ENCODE data around the gene CTAGE15. TPM values are rescaled to one million over a fixed set of nuclear protein-coding genes. Genes with fewer than 3 reads are reported as not detected.
"Not testable (repeated sequence)": the region's sequence is repeated elsewhere in the genome, so short reads cannot be mapped to it uniquely, and the experiment has no call there.

CTAGE15 gene
- total RNA-seq, 1 experiment from 2014 or later = 0.20 TPM

DNA sequence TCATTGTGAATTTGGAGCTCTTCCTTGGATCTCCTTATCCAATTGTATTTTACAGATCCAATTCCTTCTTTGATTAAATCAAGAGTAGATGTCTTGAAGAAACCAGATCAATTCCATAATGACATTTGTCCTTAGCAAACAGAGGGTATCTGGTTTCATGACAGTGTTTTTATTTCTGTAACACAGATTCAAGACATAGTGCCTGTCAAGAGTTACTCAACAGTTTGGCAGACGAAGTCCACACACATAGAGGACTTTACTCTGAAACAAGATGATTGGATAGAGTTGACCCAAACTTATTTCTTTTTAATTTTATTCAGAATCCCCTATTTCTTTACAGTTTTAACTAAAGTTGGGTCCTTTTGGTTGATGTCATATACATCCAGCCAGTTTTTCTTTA, 34.5 kb downstream of the CTAGE15 start:
- H3K4me2 ChIP-seq; H4K20me1 ChIP-seq (ENCODE audit: insufficient read depth); H3K4me1 ChIP-seq (replicated peaks; ENCODE audit: insufficient read depth); H3K9me2 ChIP-seq (ENCODE audit: insufficient read depth); BruUV-seq (replicated peaks); H3K79me2 ChIP-seq (ENCODE audit: low read depth); H3K4me3 ChIP-seq; intact Hi-C loops (cut with micrococcal nuclease; ENCODE audit: unreplicated experiment); POLR2A ChIA-PET (ENCODE audit: unreplicated experiment); H2AFZ ChIP-seq; H3F3A ChIP-seq (ENCODE audit: insufficient read depth, low read depth); DNase-seq; H3K36me3 ChIP-seq (ENCODE audit: low read depth); H3K27ac ChIP-seq; CTCF ChIA-PET; H3K27me3 ChIP-seq (ENCODE audit: insufficient read depth, low read depth); H3K9me3 ChIP-seq (ENCODE audit: insufficient read depth, low read depth): not testable (repeated sequence)

DNA sequence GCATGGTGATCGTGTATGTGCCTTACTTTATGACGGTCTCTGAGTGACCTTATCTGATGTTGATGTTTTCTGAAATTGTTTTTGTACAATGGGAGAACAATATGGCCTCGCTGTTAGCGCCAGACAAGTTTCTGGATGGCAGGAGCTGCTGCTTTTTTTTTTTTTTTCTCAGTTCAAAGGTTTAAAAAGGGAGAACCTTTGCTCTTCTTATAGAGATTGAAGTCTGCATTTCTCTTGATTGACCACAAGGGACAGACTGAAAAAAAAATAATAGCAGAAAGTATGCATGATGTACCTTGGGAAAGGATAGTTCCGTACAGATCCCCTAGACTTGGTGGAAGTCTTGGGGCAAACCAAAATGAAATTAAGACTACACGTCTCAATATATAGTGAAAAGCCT, 43.9 kb downstream of the CTAGE15 start:
- H3K27ac ChIP-seq; H4K20me1 ChIP-seq (ENCODE audit: insufficient read depth); H3K27me3 ChIP-seq (ENCODE audit: insufficient read depth, low read depth); intact Hi-C loops (cut with micrococcal nuclease; ENCODE audit: unreplicated experiment); DNase-seq; H2AFZ ChIP-seq; H3K79me2 ChIP-seq (ENCODE audit: low read depth); H3F3A ChIP-seq (ENCODE audit: insufficient read depth, low read depth); H3K4me2 ChIP-seq; POLR2A ChIA-PET (ENCODE audit: unreplicated experiment); H3K36me3 ChIP-seq (ENCODE audit: low read depth); H3K9me3 ChIP-seq (ENCODE audit: insufficient read depth, low read depth); H3K4me1 ChIP-seq (replicated peaks; ENCODE audit: insufficient read depth); CTCF ChIA-PET; H3K4me3 ChIP-seq; BruUV-seq (replicated peaks); H3K9me2 ChIP-seq (ENCODE audit: insufficient read depth): not testable (repeated sequence)
- TF ChIP-seq, protein P1, sequence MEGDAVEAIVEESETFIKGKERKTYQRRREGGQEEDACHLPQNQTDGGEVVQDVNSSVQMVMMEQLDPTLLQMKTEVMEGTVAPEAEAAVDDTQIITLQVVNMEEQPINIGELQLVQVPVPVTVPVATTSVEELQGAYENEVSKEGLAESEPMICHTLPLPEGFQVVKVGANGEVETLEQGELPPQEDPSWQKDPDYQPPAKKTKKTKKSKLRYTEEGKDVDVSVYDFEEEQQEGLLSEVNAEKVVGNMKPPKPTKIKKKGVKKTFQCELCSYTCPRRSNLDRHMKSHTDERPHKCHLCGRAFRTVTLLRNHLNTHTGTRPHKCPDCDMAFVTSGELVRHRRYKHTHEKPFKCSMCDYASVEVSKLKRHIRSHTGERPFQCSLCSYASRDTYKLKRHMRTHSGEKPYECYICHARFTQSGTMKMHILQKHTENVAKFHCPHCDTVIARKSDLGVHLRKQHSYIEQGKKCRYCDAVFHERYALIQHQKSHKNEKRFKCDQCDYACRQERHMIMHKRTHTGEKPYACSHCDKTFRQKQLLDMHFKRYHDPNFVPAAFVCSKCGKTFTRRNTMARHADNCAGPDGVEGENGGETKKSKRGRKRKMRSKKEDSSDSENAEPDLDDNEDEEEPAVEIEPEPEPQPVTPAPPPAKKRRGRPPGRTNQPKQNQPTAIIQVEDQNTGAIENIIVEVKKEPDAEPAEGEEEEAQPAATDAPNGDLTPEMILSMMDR (conservative IDR thresholded peaks at IDR 0.05) = peak; percentile 19; the same call in 1 of the 2 replicates

DNA sequence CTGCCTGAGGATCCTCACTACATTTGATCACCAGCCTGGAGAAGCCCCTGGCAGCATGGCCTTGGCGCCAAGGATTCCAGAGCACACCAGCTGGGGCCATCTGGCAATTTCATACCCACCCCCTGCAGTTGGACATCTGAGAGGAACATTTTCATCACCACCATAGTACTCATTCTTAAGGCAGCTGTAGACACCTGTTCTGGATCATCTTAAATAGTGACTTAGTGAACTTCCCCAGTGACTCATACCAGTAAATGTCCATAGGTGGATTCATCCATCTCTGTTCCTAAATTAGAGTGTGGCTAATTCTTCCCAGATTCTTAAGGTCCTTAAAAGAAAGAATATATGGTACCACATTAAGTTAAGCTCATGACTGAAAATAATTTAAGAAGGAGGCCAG, 45.6 kb downstream of the CTAGE15 start:
- POLR2A ChIA-PET (ENCODE audit: unreplicated experiment); DNase-seq; H4K20me1 ChIP-seq (ENCODE audit: insufficient read depth): not testable (repeated sequence)

DNA sequence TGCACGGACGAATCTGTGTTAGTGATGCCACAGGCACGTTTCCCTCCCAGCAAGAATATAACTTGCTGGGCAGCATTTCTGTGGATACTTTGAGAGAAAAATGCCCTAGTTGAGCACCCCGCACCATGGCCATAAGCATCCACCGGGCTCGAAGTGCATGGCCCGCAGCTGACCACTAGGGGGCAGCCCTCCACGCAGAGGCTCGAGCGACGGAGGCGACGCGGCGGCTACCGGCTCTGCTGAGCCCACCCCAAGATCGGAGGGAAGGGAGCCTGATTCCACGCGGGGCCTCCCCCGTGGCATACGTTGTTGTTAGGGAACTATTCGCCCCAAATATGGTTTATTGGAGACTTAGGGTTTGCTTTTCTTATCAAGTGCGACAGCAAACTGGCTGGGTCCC, 48.5 kb downstream of the CTAGE15 start:
- intact Hi-C loops (cut with micrococcal nuclease; ENCODE audit: unreplicated experiment) = not testable (repeated sequence)

More for the DNA sequence above, 45.6 kb downstream of the CTAGE15 start:
- H3K79me2 ChIP-seq (ENCODE audit: low read depth); BruUV-seq (replicated peaks); H3K4me3 ChIP-seq; CTCF ChIA-PET; H3K36me3 ChIP-seq (ENCODE audit: low read depth); H3K9me2 ChIP-seq (ENCODE audit: insufficient read depth); intact Hi-C loops (cut with micrococcal nuclease; ENCODE audit: unreplicated experiment); H2AFZ ChIP-seq; H3K27me3 ChIP-seq (ENCODE audit: insufficient read depth, low read depth); H3K4me1 ChIP-seq (replicated peaks; ENCODE audit: insufficient read depth); H3K9me3 ChIP-seq (ENCODE audit: insufficient read depth, low read depth); H3K4me2 ChIP-seq; H3K27ac ChIP-seq; H3F3A ChIP-seq (ENCODE audit: insufficient read depth, low read depth): not testable (repeated sequence)

DNA sequence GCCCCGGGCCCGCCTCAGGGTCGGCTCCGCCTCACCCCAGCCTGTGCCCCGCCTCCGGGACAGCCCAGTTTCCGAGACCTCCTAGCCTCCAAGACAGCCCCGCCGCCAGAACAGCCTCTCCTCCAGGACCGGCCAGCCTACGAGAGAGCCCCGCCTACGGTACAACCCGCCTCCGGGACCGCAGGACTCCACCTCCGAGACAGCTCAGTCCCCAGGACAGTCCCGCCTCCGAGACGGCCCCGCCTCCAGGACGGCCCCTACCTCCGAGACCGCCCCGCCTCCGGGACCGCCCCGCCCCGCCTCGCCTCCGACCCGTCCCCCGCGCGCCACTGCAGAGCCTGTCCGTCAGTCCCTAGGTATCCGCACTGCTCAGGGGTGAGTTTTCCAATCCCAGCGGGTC, 49.0 kb downstream of the CTAGE15 start, which contains the start of gene TCAF2:
Gene TCAF2, plus strand, starts transcription at position 329 of the 400 bp plus-strand sequence.
- H3K9me2 ChIP-seq (ENCODE audit: insufficient read depth); BruUV-seq (replicated peaks); H3F3A ChIP-seq (ENCODE audit: insufficient read depth, low read depth); H3K4me2 ChIP-seq; H3K27ac ChIP-seq; H3K4me1 ChIP-seq (replicated peaks; ENCODE audit: insufficient read depth); CTCF ChIA-PET; H2AFZ ChIP-seq; intact Hi-C loops (cut with micrococcal nuclease; ENCODE audit: unreplicated experiment); H3K27me3 ChIP-seq (ENCODE audit: insufficient read depth, low read depth); POLR2A ChIA-PET (ENCODE audit: unreplicated experiment); H3K36me3 ChIP-seq (ENCODE audit: low read depth); H3K79me2 ChIP-seq (ENCODE audit: low read depth); H3K9me3 ChIP-seq (ENCODE audit: insufficient read depth, low read depth); H3K4me3 ChIP-seq; H4K20me1 ChIP-seq (ENCODE audit: insufficient read depth): not testable (repeated sequence)
- DNase-seq = peak in 1 of 2 experiments; percentile 89

More for the DNA sequence above, 48.5 kb downstream of the CTAGE15 start:
- H2AFZ ChIP-seq; H3K4me1 ChIP-seq (replicated peaks; ENCODE audit: insufficient read depth); H3K9me3 ChIP-seq (ENCODE audit: insufficient read depth, low read depth); DNase-seq; H3K27me3 ChIP-seq (ENCODE audit: insufficient read depth, low read depth); H3K4me3 ChIP-seq; BruUV-seq (replicated peaks); H3F3A ChIP-seq (ENCODE audit: insufficient read depth, low read depth); H3K36me3 ChIP-seq (ENCODE audit: low read depth); H3K27ac ChIP-seq; CTCF ChIA-PET; H3K79me2 ChIP-seq (ENCODE audit: low read depth); H3K4me2 ChIP-seq; H4K20me1 ChIP-seq (ENCODE audit: insufficient read depth); POLR2A ChIA-PET (ENCODE audit: unreplicated experiment); H3K9me2 ChIP-seq (ENCODE audit: insufficient read depth): not testable (repeated sequence)

DNA sequence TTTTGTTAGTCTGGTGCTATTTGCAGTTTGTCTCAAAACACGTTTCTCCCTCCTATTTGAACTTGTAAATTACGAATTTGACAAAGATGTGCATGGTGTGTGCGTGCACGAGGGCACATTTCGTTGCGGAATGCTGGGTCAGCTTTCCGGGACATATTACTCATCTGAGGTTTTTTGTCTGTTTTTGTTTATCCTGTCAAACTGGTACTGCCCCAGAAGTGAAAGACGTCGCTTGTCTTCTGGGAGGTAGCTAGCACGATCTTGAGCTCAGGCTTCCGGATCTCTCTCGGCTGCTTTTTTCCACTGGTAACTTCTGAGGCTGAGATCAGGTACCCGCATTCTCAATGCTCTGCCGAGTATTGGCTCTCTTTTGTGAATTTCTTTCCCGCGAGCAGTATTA, 49.6 kb downstream of the CTAGE15 start:
- H3K27me3 ChIP-seq (ENCODE audit: insufficient read depth, low read depth); H3K36me3 ChIP-seq (ENCODE audit: low read depth); H3F3A ChIP-seq (ENCODE audit: insufficient read depth, low read depth); BruUV-seq (replicated peaks); H3K4me3 ChIP-seq; intact Hi-C loops (cut with micrococcal nuclease; ENCODE audit: unreplicated experiment); H3K9me2 ChIP-seq (ENCODE audit: insufficient read depth); POLR2A ChIA-PET (ENCODE audit: unreplicated experiment); H3K79me2 ChIP-seq (ENCODE audit: low read depth); H3K4me2 ChIP-seq; H3K9me3 ChIP-seq (ENCODE audit: insufficient read depth, low read depth); CTCF ChIA-PET; H4K20me1 ChIP-seq (ENCODE audit: insufficient read depth); H3K4me1 ChIP-seq (replicated peaks; ENCODE audit: insufficient read depth); DNase-seq; H3K27ac ChIP-seq; H2AFZ ChIP-seq: not testable (repeated sequence)

DNA sequence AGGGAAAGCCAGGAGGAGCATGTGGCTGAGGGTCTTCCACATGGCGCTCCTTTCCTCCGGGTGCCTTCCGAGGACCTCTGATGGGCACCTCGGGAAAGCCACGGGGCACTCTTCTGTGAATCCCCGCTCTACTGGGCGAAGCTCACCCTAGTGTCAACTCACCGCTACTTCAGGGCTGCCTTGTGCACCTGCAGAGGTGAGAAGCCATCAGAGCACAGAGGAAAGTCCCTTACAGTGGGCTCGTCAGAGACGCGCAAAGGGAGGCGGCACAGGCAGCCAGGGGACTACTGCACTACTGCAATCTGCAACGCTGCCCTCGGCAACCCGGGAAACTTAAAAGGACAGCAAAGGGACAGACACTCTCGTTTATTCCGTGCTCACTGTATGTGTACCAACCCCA, 50.5 kb downstream of the CTAGE15 start:
- intact Hi-C loops (cut with micrococcal nuclease; ENCODE audit: unreplicated experiment); H3K4me2 ChIP-seq; DNase-seq; H3K4me3 ChIP-seq; H3K9me2 ChIP-seq (ENCODE audit: insufficient read depth); H3K27ac ChIP-seq; CTCF ChIA-PET; H3K4me1 ChIP-seq (replicated peaks; ENCODE audit: insufficient read depth); H3F3A ChIP-seq (ENCODE audit: insufficient read depth, low read depth); H3K9me3 ChIP-seq (ENCODE audit: insufficient read depth, low read depth); H3K27me3 ChIP-seq (ENCODE audit: insufficient read depth, low read depth); H4K20me1 ChIP-seq (ENCODE audit: insufficient read depth); BruUV-seq (replicated peaks); H3K79me2 ChIP-seq (ENCODE audit: low read depth); H2AFZ ChIP-seq; POLR2A ChIA-PET (ENCODE audit: unreplicated experiment); H3K36me3 ChIP-seq (ENCODE audit: low read depth): not testable (repeated sequence)

Data from PC-9 (cell line).